Measurements from ENCODE around the gene EPB41L1.

The EPB41L1 gene

DNA sequence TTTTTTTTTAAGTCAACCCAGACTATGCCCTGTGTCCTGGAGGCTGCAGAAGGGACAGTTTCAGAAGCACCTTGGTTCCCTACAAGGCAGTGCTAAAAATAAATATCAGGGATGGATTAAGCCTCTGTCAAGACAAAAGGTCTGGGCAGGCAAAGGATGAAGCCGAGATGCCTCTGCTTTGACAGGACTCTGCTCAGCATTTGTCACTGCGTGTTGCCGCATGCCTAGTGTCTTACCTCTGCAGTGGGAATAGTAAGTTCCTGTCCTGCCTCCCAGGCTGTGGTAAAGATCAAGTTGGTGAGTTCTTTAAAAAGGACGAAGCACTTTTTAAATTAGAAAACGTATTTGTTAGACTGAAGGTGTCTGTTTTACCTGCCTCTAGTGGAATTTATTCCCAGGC, 96.9 kb downstream of the EPB41L1 start:
- H3K4me3 ChIP-seq (ENCODE audit: low read length): no peak overlapping the region
- TF ChIP-seq ZNF274 (IDR thresholded peaks at IDR 0.05; ENCODE audit: low read depth, low read length): no peak

DNA sequence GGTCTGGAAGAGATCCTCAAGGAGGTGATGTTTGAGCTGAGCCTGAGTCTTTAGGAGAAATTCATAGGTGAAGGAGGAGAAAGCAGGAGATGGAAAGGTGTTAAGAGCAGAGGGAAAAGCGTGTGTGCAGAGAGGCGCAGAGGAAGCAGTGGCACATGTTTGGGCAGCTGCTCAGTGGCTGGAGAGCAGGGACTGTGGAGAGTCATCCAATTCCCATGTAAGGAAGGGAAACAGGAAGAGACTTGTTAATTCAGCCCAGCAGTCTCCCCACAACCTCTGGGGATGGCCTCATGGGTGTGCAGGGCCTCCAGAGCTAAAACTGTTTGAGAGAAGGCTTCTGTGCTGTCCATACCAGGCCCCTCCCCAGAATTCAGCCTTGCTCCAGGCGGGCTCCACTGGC, 98.0 kb downstream of the EPB41L1 start:
- no peak overlapping the region for H3K4me3 ChIP-seq (ENCODE audit: low read length)
- no peak for TF ChIP-seq ZNF274 (IDR thresholded peaks at IDR 0.05; ENCODE audit: low read depth, low read length)

DNA sequence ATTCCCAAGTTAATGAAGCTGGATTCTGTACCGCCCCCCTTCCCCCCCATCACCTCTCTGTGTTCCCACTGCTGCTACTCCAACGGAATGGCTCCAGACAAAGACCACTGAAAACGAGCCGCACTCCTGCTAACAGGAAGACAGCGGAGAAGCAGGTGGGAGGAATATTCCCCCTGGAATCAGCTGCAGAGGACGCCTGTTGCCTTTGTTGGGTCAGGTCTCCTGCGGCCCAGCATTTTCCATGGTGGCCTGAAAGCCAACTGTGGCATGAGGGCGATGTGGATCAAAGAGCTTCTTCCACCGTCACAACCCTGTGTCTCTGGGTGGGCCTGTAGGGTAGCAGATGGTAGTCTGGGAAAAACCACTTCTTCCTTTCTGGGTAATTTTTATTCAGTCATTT, 98.5 kb downstream of the EPB41L1 start:
- no peak for TF ChIP-seq ZNF274 (IDR thresholded peaks at IDR 0.05; ENCODE audit: low read depth, low read length)
- no peak overlapping the region for H3K4me3 ChIP-seq (ENCODE audit: low read length)

DNA sequence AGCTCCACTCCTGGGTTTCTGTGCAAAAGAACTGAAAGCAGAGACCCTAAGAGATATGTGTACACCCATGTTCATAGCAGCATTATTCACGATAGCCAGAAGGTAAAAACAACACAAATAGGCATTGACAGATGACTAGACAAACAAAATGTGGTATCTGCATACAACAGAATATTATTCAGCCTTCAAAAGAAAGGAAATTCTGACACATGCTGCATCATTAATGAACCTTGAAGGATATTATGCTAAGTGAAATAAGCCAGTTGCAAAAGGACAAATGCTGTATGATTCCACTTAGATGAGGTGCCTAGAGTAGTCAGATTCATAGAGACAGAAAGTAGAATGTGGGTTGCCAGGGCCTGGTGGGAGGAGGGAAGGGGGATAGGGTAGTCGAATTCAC, 99.5 kb downstream of the EPB41L1 start:
- no peak overlapping the region for H3K4me3 ChIP-seq (ENCODE audit: low read length)
- no peak for TF ChIP-seq ZNF274 (IDR thresholded peaks at IDR 0.05; ENCODE audit: low read depth, low read length)

DNA sequence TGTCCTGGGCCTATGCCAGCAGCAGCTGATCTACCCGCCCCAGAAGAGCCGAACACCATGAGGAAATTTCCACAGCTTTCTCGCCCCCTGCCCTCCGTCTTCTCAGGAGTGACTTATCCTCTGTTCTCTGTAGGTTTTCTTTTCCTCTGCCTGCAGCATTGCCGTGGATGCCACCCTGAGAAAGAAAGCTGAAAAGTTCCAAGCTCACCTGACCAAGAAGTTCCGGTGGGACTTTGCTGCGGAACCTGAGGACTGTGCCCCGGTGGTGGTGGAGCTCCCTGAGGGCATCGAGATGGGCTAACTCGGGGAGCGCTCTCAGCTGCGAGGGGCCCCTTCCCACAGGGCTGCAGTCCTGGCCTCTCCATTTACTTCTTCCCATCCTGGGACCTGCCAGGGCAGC, 100.9 kb downstream of the EPB41L1 start:
- no peak overlapping the region for H3K4me3 ChIP-seq (ENCODE audit: low read length)
- TF ChIP-seq ZNF274 (IDR thresholded peaks at IDR 0.05; ENCODE audit: low read depth, low read length): no peak

DNA sequence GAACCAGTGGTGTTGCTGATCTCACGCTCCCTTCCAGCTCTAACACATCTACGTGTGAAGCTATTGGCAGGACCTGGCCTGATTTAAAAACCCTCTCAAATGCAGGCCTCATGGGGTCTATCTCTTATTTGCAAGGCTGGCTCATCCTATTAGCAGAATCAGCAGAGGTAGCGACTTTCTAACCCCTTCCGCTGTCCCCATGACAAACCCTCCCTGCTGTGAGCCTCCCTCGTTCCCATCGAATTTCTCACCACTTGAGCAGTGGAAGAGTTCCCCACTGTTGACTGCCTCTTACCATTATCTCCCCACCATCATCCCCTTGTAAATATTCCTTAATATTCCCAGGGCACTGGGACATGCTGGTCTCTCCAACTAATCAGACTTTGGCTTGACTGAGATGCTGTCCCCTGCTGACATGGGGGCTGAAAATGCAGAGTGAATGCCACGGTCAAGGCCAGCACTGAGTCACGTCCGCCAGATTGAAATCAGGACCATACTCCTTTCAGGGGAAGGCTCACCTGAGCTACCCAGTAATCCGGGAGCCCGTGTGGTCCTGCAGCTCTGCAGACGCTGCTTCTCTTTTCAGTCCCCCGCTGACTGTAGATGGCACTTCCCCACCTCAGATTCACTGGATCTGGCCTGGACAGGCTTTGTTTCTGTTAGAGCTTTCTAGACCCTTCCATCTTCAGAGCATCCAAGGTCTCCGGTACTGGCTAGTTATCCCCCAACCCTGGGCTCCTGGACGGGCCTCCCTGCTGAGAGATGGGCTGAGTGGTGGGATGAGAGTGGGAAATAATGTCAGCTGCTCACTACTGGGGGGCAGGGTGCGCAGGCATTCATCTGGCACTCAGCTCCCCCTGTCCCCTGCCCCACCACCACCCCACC, 104.9 kb downstream of the EPB41L1 start:
- H3K4me3 ChIP-seq (ENCODE audit: low read length): no peak overlapping the region
- no peak for TF ChIP-seq ZNF274 (IDR thresholded peaks at IDR 0.05; ENCODE audit: low read depth, low read length)

DNA sequence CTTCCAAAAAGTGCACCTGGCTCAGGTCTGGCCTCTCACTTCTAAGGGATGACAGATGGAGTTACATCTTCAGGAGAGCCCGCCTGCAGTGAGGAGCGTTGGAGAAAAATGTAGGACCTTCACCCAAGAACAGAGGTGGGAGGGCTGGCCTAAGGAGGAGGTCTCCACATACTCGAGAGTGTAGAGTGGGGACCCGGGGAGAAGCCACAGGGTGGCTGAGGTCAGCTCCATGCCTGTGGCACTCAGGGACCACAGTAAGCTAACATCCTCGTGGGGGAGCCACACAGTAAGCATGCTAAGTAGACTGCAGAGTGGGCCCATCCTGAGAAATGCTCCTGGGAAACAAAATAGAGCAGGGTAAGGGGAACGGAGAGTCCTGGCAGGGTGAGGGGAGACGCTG, 105.8 kb downstream of the EPB41L1 start:
- no peak overlapping the region for H3K4me3 ChIP-seq (ENCODE audit: low read length)
- no peak for TF ChIP-seq ZNF274 (IDR thresholded peaks at IDR 0.05; ENCODE audit: low read depth, low read length)

DNA sequence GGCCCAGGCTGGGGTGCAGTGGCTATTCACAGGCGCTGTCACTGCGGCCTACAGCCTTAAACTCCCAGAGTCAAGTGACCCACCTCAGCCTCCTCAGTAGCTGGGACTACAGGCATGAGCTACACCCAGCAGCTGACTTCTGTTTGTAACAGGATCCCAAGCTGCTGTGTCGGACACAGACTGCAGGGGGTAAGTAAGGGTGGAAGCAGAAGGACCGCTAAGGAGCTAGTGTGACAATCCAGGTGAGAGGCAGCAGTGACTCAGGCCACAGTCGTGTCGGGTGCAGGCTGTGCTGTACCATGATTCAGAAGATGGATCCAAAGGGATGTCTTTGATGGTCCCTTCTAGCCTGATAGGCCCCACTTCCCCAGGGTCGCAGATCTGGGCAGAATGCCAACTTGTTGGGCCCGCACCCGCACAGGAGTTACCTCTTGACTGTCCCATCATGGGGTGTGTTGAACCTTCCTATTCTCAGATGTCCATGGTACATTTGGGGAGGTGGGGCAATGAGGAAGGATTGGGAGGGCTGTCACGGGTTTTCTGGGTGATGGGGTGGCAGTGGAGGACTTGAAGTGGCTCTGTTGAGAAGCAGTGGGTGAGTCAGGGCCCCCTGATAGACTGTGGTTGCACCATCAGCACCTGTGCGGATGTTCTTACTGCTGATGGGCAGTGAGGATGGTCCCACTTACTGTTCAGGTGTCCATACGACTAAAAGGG, 107.0 kb downstream of the EPB41L1 start:
- TF ChIP-seq ZNF274 (IDR thresholded peaks at IDR 0.05; ENCODE audit: low read depth, low read length): no peak
- no peak overlapping the region for H3K4me3 ChIP-seq (ENCODE audit: low read length)

DNA sequence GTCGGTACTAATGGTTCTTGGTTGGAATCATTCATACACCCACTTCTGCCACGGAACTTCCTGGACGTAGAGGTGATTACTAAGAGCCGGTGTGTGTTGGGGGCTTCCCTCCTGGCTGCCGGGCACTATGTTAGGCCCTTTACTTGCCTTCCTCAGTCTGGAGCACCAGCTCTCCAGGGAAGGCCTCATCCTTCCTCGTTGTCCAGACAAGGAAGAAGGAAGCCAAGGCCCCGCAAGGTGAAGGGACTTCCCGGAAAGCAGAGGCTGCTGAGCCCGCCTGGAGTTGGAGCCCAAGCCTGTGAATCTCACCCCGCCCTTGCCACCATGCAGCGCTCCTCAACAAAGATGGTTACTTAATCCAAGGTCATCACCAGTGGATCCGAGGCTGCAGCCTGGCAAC, 107.9 kb downstream of the EPB41L1 start:
- no peak for TF ChIP-seq ZNF274 (IDR thresholded peaks at IDR 0.05; ENCODE audit: low read depth, low read length)

DNA sequence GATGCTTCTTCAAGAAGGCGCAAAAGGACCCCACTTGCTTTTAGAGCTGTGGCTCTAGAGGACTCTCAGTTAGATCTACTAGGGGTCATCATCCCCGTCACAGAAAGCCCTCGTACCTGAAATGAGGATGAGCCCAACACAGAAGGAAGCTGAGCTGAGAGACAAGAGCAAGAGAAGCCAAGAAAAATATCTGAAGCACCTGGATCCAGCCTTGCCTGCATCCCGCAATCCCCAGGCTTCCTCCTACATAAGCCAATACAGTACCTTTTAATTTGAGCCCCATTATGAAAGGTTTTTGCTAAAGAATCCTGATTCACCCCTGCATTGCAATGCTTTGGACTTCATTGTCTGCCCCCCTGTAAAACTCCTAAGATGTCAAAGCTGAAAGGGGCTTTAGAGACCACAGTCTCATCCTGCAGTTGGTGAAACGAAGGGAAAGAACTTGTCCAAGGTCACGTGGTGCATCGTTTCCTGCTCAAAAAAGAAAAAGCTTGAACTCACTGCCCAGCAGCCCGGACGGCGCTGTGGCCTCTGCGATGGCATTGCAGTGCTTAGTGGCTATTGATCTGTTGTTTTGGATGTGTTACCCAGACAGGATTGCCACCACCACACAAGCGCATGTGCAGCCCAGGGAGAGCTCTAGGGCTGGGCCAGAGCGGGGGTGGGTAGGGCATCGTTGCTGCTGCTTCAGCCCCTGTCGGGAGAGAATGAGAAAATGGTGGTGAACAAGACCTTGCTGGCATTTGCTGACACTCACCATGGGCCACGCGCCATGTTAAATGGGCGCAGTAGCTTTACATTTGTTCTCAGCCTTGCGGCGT, 110.1 kb downstream of the EPB41L1 start:
- TF ChIP-seq ZNF274 (IDR thresholded peaks at IDR 0.05; ENCODE audit: low read depth, low read length): no peak
- no peak overlapping the region for H3K4me3 ChIP-seq (ENCODE audit: low read length)

More for the DNA sequence above, 107.9 kb downstream of the EPB41L1 start:
- no peak overlapping the region for H3K4me3 ChIP-seq (ENCODE audit: low read length)

DNA sequence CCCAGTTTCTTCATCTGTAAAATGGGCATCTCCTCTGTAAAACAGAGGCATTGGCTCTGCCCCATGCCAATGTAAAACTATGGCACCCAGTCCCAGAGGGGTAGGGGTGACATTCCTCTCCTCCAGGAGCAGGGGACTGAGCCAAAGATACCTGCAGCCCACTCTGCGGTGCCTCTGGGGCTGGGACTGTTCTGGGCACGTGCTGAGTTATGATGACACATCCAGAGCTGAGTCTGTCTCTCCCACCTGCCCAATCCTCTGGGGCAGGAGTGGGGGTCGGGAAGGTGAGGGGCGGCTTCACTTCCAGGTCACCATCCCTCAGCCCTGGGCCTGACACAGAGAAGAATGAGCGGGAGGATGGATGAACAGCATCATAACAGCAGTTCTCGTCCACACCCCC, 111.6 kb downstream of the EPB41L1 start:
- no peak for TF ChIP-seq ZNF274 (IDR thresholded peaks at IDR 0.05; ENCODE audit: low read depth, low read length)

DNA sequence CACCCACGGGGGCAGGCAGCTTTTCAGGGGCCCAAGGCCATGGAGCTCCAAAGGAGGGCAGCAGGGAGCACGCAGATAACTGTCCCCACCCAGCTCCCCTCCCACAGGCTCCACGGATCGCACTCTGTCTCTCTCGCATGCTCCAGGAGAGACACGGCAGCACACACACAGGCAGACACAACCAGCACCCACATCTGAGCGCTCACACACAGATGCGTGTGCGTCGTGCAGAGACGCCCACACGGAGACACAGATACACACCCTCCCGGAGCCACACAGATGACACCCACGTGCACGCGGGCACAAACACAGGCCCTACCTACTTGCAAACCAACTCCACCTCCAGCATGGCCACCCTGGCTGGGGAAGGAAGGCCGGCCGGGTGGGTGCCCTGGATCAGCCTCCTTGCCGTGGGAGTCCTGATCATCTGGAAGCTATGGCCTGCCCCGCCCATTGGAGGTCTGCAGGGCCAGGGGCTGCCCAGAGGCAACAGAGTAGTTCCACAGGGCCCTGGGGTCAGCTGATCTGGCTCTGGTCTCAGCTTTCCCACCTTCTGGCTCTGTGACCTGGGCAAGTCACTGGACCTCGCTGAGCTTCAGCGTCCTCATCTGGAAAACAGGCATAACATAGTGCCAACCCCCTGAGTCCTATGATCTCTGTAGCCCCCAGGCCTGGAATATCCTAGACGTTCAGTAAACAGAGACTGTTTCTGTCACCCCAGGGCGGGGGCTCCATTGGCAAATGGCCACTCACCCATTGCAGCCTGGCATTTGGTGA, 113.3 kb downstream of the EPB41L1 start:
- TF ChIP-seq ZNF274 (IDR thresholded peaks at IDR 0.05; ENCODE audit: low read depth, low read length): no peak
- no peak overlapping the region for H3K4me3 ChIP-seq (ENCODE audit: low read length)

More for the DNA sequence above, 111.6 kb downstream of the EPB41L1 start:
- H3K4me3 ChIP-seq (ENCODE audit: low read length): no peak overlapping the region

DNA sequence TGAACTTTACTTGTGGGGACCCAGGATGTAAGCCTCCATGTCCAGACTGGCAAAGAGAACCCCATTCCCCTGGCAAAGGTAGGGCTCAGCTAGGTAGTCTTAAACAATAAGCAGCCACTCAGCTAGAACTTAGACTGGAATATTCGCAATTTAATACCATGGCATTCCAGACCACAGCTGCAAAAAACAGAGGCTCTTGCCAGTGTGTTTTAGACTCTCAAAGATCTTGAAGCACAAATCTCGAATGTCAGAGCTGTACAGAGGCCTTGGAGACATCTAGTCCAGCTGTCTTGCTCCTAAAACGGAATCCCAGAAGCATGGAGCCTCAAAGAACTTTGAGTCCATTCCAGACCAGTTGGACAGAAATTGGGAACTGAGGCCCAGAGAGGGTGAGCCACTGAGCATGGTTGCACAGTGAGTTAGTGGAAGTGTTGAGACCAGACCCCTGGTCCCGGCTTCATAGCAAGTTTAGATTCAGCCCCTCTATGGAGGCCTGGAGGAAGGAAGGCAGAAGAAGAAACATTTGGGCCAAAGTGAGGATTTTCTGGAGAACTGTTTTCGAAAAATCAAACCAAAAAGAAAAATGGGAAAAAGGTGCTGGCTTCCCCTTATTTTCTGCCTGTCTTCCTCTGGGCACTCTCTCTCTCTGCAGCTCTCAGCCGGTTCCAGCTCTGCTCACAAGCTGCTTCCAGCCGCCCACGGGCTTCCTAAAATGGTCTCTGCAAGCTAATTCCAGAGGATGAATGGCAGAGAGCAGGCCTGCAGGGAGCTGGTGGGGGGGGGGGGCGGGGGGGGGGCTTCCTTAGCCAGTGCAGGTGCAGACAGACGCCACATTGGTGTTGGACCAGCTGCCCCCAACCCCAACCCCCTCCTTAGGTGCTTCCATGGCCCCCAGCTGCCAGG, 114.2 kb downstream of the EPB41L1 start:
- no peak overlapping the region for H3K4me3 ChIP-seq (ENCODE audit: low read length)
- no peak for TF ChIP-seq ZNF274 (IDR thresholded peaks at IDR 0.05; ENCODE audit: low read depth, low read length)

All from GM08714 (cell line).